ENCODE measurements around the gene NABP1.

NABP1 gene

GRCh38 chr2:191650896-191651773, 26.8 kb upstream of the NABP1 start:
- DNase-seq: no peak

- DNase-seq: no peak
Observed at GRCh38 chr2:191653667-191654391, 24.1 kb upstream of the NABP1 start.

- no peak for DNase-seq
Observed at GRCh38 chr2:191656391-191656790, 21.5 kb upstream of the NABP1 start.

GRCh38 chr2:191656792-191657191, 21.1 kb upstream of the NABP1 start:
- DNase-seq: no peak

- no peak for DNase-seq
Observed at GRCh38 chr2:191657977-191658376, 20.0 kb upstream of the NABP1 start.

- no peak for DNase-seq
Observed at GRCh38 chr2:191659198-191659597, 18.7 kb upstream of the NABP1 start.

GRCh38 chr2:191660575-191660974, 17.4 kb upstream of the NABP1 start:
- no peak for DNase-seq

- no peak for DNase-seq
Observed at GRCh38 chr2:191661097-191661924, 16.6 kb upstream of the NABP1 start.

- DNase-seq: no peak
Observed at GRCh38 chr2:191664823-191665677, 12.9 kb upstream of the NABP1 start.

- DNase-seq: no peak
Observed at GRCh38 chr2:191666226-191666625, 11.7 kb upstream of the NABP1 start.

GRCh38 chr2:191666732-191667131, 11.2 kb upstream of the NABP1 start:
- no peak for DNase-seq

- DNase-seq: no peak
Observed at GRCh38 chr2:191670076-191670475, 7.9 kb upstream of the NABP1 start.

- no peak for DNase-seq
Observed at GRCh38 chr2:191670787-191671186, 7.1 kb upstream of the NABP1 start.

- no peak for DNase-seq
Observed at GRCh38 chr2:191675807-191676721, 1.9 kb upstream of the NABP1 start.

GRCh38 chr2:191676790-191677645, 918 bp upstream of the NABP1 start:
- no peak for DNase-seq

GRCh38 chr2:191678437-191679100, 633 bp downstream of the NABP1 start:
- no peak for DNase-seq

GRCh38 chr2:191679818-191680600, 2.1 kb downstream of the NABP1 start:
- DNase-seq: no peak

- no peak for DNase-seq
Observed at GRCh38 chr2:191680639-191681038, 2.7 kb downstream of the NABP1 start.

- DNase-seq: no peak
Observed at GRCh38 chr2:191682126-191682525, 4.2 kb downstream of the NABP1 start.
